ENCODE data around the gene NTN3.

Gene NTN3

DNA sequence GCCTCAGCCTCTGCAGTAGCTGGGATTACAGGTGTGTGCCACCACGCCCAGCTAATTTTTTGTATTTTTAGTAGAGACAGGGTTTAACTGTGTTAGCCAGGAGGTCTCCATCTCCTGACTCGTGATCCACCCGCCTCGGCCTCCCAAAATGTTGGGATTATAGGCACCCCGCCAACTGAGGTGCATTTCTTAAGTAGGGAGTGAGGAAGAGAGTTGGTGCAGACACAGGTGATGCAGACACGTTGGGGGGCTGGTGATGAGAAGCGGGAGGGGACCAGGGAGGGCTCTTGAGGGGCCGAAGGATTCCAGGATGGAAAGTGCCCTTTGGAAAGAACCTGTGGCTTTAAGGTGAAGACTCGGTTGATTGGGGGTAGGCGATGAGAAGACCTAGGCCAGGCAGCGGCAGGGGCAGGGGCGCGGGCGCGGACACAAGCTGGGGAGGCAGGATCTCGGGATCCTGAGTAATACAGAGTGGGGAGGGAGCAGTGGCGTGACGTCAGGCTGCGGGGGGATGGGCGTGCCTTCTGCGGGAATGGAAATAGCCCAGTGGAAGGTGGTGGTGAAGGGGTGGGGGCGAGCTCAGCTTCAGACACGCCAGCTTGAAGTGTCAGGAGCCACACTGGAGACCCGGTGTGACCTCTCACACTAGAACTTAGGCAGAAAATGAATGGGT, 40.2 kb downstream of the NTN3 start:
- H2AFZ ChIP-seq (ENCODE audit: low read depth, low read length), result no peak overlapping the region
- peak overlapping the region in 1 of 2 experiments; percentile 32 for H3K14ac ChIP-seq (ENCODE audit: low read length in 2 of 2)
- WGBS, result 51% methylated on average over 24 of the region's 24 CpGs
- DNase-seq, result peak; percentile 78
- H2BK15ac ChIP-seq (ENCODE audit: low read depth, poor library complexity, severe bottlenecking), result peak overlapping the region; percentile 73
- H3K4me2 ChIP-seq (ENCODE audit: low read length, poor library complexity, severe bottlenecking), result peak overlapping the region; percentile 32
- H2AK5ac ChIP-seq (ENCODE audit: low read length, severe bottlenecking), result peak overlapping the region; percentile 92
- no peak overlapping the region for H3K23ac ChIP-seq (ENCODE audit: low read length in 2 of 2)
- no peak overlapping the region for H2BK120ac ChIP-seq (ENCODE audit: low read depth, low read length)
- peak overlapping the region; percentile 19 to 27 for H3K4ac ChIP-seq (ENCODE audit: low read depth in 1 of 2, low read length in 2 of 2)
- no peaks in the 10 kb centered on the region for H3K9me3 ChIP-seq (ENCODE audit: control insufficient read depth, low read length)
- H2BK12ac ChIP-seq (ENCODE audit: low read length in 2 of 2), result peak overlapping the region in 1 of 2 experiments; percentile 21
- peak overlapping the region; percentile 46 to 54 for H3K18ac ChIP-seq (ENCODE audit: low read depth in 1 of 2, low read length in 2 of 2)
- H2BK5ac ChIP-seq (ENCODE audit: low read depth, low read length, poor library complexity, severe bottlenecking), result peak overlapping the region; percentile 50
- no peak overlapping the region for H4K91ac ChIP-seq (ENCODE audit: low read length)
- peaks cover 44% of the 10 kb centered on the region for H3K4me1 ChIP-seq (ENCODE audit: control insufficient read depth, insufficient read depth, low read depth, low read length)
- H3K9ac ChIP-seq (ENCODE audit: low read length), result peak overlapping the region; percentile 95
- H3K36me3 ChIP-seq (ENCODE audit: control insufficient read depth in 1 of 2, insufficient read depth in 2 of 2, low read depth in 1 of 2, low read length in 2 of 2), result peaks cover under 1 to 10% of the 10 kb centered on the region in 2 experiments
- H3K27me3 ChIP-seq (ENCODE audit: control insufficient read depth in 1 of 2, insufficient read depth in 1 of 2, low read length in 2 of 2), result no peaks in the 10 kb centered on the region
- H3K27ac ChIP-seq (ENCODE audit: low read length, poor library complexity, severe bottlenecking), result no peak overlapping the region
- H3K4me3 ChIP-seq (ENCODE audit: insufficient read depth in 1 of 2, low read depth in 1 of 2, low read length in 2 of 2), result peak overlapping the region in 1 of 2 experiments; percentile 61
- H3K79me1 ChIP-seq (replicated peaks; ENCODE audit: low read length, poor library complexity, severe bottlenecking), result peaks cover 7% of the 10 kb centered on the region
- peak overlapping the region; percentile 24 for H4K8ac ChIP-seq (ENCODE audit: low read length)

DNA sequence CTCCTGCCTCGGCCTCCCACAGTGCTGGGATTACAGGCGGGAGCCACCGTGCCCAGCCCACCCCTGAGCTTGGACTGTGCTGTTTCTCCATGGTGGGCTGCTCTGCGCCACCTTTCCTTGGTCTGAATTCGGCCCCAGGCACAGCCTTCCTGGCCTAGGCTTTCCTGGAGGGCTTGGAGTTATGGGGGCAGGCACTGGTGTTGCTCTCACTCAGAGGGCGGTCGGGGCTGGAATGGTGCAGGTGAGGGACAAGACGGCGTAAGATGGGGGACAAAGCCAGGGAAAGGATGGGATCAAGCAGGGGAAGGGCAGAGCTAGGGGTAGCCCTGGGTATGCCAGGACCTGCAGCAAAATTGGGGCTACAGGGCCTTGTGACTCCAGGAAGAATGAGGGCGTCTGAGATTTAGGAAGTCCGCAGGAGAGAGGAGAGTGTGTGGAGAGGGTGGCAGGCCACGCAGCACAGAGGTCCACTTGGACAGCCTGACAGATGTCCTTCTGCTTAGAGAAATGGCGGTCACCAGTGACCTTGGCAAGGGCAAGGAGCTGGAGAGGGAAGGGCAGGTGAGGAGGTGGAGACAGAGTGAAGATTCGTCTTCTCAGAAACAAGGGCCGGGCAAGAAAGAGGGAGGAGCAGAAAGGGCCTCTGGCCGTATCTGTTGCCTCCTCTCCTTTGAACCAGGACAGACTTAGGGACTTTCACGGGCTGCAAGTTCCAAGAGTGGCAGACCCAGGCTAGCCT, 41.1 kb downstream of the NTN3 start:
- WGBS, result 89% methylated on average over 17 of the region's 17 CpGs
- H2BK12ac ChIP-seq (ENCODE audit: low read length in 2 of 2), result peak overlapping the region in 1 of 2 experiments; percentile 47
- no peak overlapping the region for H3K23ac ChIP-seq (ENCODE audit: low read length in 2 of 2)
- H3K27ac ChIP-seq (ENCODE audit: low read length, poor library complexity, severe bottlenecking), result no peak overlapping the region
- peak overlapping the region; percentile 6 for H2BK15ac ChIP-seq (ENCODE audit: low read depth, poor library complexity, severe bottlenecking)
- H3K14ac ChIP-seq (ENCODE audit: low read length in 2 of 2), result no peak overlapping the region
- no peaks in the 10 kb centered on the region for H3K9me3 ChIP-seq (ENCODE audit: control insufficient read depth, low read length)
- H2AFZ ChIP-seq (ENCODE audit: low read depth, low read length), result no peak overlapping the region
- peaks cover 51% of the 10 kb centered on the region for H3K4me1 ChIP-seq (ENCODE audit: control insufficient read depth, insufficient read depth, low read depth, low read length)
- H3K4me3 ChIP-seq (ENCODE audit: insufficient read depth in 1 of 2, low read depth in 1 of 2, low read length in 2 of 2), result peak overlapping the region in 1 of 2 experiments; percentile 61
- peak overlapping the region; percentile 95 for H3K9ac ChIP-seq (ENCODE audit: low read length)
- DNase-seq, result no peak
- no peak overlapping the region for H4K8ac ChIP-seq (ENCODE audit: low read length)
- H2AK5ac ChIP-seq (ENCODE audit: low read length, severe bottlenecking), result peak overlapping the region; percentile 5
- H3K36me3 ChIP-seq (ENCODE audit: control insufficient read depth in 1 of 2, insufficient read depth in 2 of 2, low read depth in 1 of 2, low read length in 2 of 2), result peaks cover 4 to 18% of the 10 kb centered on the region in 2 experiments
- peak overlapping the region in 1 of 2 experiments; percentile 23 for H3K18ac ChIP-seq (ENCODE audit: low read depth in 1 of 2, low read length in 2 of 2)
- no peak overlapping the region for H3K4ac ChIP-seq (ENCODE audit: low read depth in 1 of 2, low read length in 2 of 2)
- no peaks in the 10 kb centered on the region for H3K27me3 ChIP-seq (ENCODE audit: control insufficient read depth in 1 of 2, insufficient read depth in 1 of 2, low read length in 2 of 2)
- no peak overlapping the region for H2BK120ac ChIP-seq (ENCODE audit: low read depth, low read length)
- H4K91ac ChIP-seq (ENCODE audit: low read length), result peak overlapping the region; percentile 58
- peaks cover 5% of the 10 kb centered on the region for H3K79me1 ChIP-seq (replicated peaks; ENCODE audit: low read length, poor library complexity, severe bottlenecking)
- no peak overlapping the region for H3K4me2 ChIP-seq (ENCODE audit: low read length, poor library complexity, severe bottlenecking)
- H2BK5ac ChIP-seq (ENCODE audit: low read depth, low read length, poor library complexity, severe bottlenecking), result no peak overlapping the region

DNA sequence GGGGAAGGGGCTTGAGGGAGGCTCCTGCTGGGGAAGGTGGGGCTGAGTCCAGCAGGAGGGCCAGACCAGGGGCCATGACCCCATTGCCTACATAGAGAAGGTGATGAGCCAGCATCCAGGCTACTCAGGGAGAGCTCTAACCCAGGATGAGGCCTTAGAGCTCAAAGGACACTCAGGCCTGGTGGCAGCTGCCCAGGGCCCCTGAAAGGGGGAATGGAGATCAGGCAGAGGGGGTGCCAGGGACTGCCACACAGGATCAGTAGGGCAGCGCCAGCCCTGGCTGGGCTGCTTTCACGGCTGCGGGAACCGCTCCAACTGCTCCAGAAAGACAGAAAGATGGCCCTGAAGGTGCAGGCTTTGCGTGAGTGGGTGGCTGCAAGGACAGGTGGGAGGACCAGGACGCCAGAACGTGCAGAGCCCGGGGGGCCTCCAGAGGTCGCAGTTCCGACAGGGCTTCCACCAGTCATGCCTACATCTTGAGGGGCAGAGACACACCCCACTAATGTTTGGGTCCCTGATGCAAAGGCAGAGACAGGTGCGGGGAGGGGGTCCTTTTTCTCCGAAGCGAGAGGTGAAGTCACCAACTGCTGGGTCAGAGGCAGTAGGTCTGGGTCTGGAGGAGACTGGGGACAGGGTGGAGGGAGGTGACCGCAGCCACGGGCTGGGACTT, 41.8 kb downstream of the NTN3 start:
- Histone ChIP-seq H3K27me3 (ENCODE audit: control insufficient read depth in 1 of 2, insufficient read depth in 1 of 2, low read length in 2 of 2) (no peaks in the 10 kb centered on the region), H3K23ac (ENCODE audit: low read length in 2 of 2) (no peak overlapping the region), H2BK120ac (ENCODE audit: low read depth, low read length) (no peak overlapping the region), H3K79me1 (replicated peaks; ENCODE audit: low read length, poor library complexity, severe bottlenecking) (peaks cover 5% of the 10 kb centered on the region), H3K4me2 (ENCODE audit: low read length, poor library complexity, severe bottlenecking) (peak overlapping the region; percentile 52), H2BK5ac (ENCODE audit: low read depth, low read length, poor library complexity, severe bottlenecking) (no peak overlapping the region), H2AFZ (ENCODE audit: low read depth, low read length) (peak overlapping the region; percentile 66), H2BK12ac (ENCODE audit: low read length in 2 of 2) (peak overlapping the region; percentile 46 to 47), H3K4ac (ENCODE audit: low read depth in 1 of 2, low read length in 2 of 2) (no peak overlapping the region), H3K27ac (ENCODE audit: low read length, poor library complexity, severe bottlenecking) (peak overlapping the region; percentile 6), H2BK15ac (ENCODE audit: low read depth, poor library complexity, severe bottlenecking) (peak overlapping the region; percentile 84), H3K36me3 (ENCODE audit: control insufficient read depth in 1 of 2, insufficient read depth in 2 of 2, low read depth in 1 of 2, low read length in 2 of 2) (peaks cover 4 to 21% of the 10 kb centered on the region in 2 experiments), H2AK5ac (ENCODE audit: low read length, severe bottlenecking) (peak overlapping the region; percentile 84), H3K9ac (ENCODE audit: low read length) (peak overlapping the region; percentile 96), H3K9me3 (ENCODE audit: control insufficient read depth, low read length) (no peaks in the 10 kb centered on the region), H3K4me1 (ENCODE audit: control insufficient read depth, insufficient read depth, low read depth, low read length) (peaks cover 57% of the 10 kb centered on the region), H4K8ac (ENCODE audit: low read length) (peak overlapping the region; percentile 20), H3K4me3 (ENCODE audit: insufficient read depth in 1 of 2, low read depth in 1 of 2, low read length in 2 of 2) (peak overlapping the region; percentile 12 to 69), H4K91ac (ENCODE audit: low read length) (peak overlapping the region; percentile 82), H3K14ac (ENCODE audit: low read length in 2 of 2) (peak overlapping the region in 1 of 2 experiments; percentile 31), H3K18ac (ENCODE audit: low read depth in 1 of 2, low read length in 2 of 2) (peak overlapping the region; percentile 61 to 84)
- WGBS, result 43% methylated on average over 14 of the region's 15 CpGs
- no peak for DNase-seq

Data from mesenchymal stem cell (in vitro differentiated cells and primary cell).